HEK293T (cell line): Measurements from ENCODE around the gene RNF34.
A peak's percentile ranks its signal among the peaks of the same experiment; 100 is the strongest.

Source experiments
- CTCF ChIA-PET: fragments of 350-600 bp; formaldehyde crosslinking; extraction: SDS; loops from one replicate; lab custom pipeline; 2021; ENCODE audit warnings: antibody characterized with exemption, inconsistent platforms; lab: Yijun Ruan, JAX
- POLR2A ChIA-PET: fragments of 350-600 bp; formaldehyde crosslinking; extraction: SDS; loops from one replicate; lab custom pipeline; 2020; ENCODE audit warnings: antibody characterized with exemption, inconsistent platforms; lab: Yijun Ruan, JAX
- DNase-seq: peaks from one replicate; pipeline ENCODE4 v3.0.0; 2012; ENCODE audit warnings: mixed read lengths; ENCODE audit errors: extremely low spot score
- ARNT ChIP-seq: fragments of 450-650 bp; IDR thresholded peaks from 2 replicates; pipeline ENCODE4 v1.6.1; 2017; ENCODE audit warnings: mild to moderate bottlenecking
- BHLHE40 ChIP-seq: fragments of 450-650 bp; IDR thresholded peaks from 2 replicates; pipeline ENCODE4 v1.6.1; 2016; ENCODE audit warnings: mild to moderate bottlenecking, moderate library complexity, borderline replicate concordance
- CTBP1 ChIP-seq: fragments of 450-650 bp; IDR thresholded peaks from 2 replicates; pipeline ENCODE4 v1.6.1; 2016; ENCODE audit warnings: borderline replicate concordance
- ELF4 ChIP-seq: fragments of 450-650 bp; IDR thresholded peaks from 2 replicates; pipeline ENCODE4 v1.6.1; 2017; ENCODE audit warnings: antibody characterized with exemption
- FOXA1 ChIP-seq: fragments of 450-650 bp; IDR thresholded peaks from 2 replicates; pipeline ENCODE4 v1.6.1; 2016; ENCODE audit warnings: mild to moderate bottlenecking
- FOXK2 ChIP-seq: fragments of 450-650 bp; IDR thresholded peaks from 2 replicates; pipeline ENCODE4 v1.6.1; 2016; ENCODE audit warnings: mild to moderate bottlenecking
- FOXM1 ChIP-seq: fragments of 450-650 bp; IDR thresholded peaks from 2 replicates; pipeline ENCODE4 v1.6.1; 2017; ENCODE audit warnings: mild to moderate bottlenecking, borderline replicate concordance
- HDGF ChIP-seq: fragments of 450-650 bp; IDR thresholded peaks from 2 replicates; pipeline ENCODE4 v1.6.1; 2017; ENCODE audit warnings: antibody characterized with exemption, borderline replicate concordance
- L3MBTL2 ChIP-seq: fragments of 450-650 bp; conservative IDR thresholded peaks from 2 replicates; pipeline ENCODE4 v1.6.1; 2016; ENCODE audit warnings: mild to moderate bottlenecking
- LEF1 ChIP-seq: fragments of 450-650 bp; IDR thresholded peaks from 2 replicates; pipeline ENCODE4 v1.6.1; 2017; ENCODE audit warnings: mild to moderate bottlenecking, borderline replicate concordance
- NFRKB ChIP-seq: fragments of 450-650 bp; IDR thresholded peaks from 2 replicates; pipeline ENCODE4 v1.6.1; 2016; ENCODE audit warnings: mild to moderate bottlenecking, moderate library complexity
- PKNOX1 ChIP-seq: fragments of 450-650 bp; IDR thresholded peaks from 2 replicates; pipeline ENCODE4 v1.6.1; 2016
- SP1 ChIP-seq: fragments of 450-650 bp; IDR thresholded peaks from 2 replicates; pipeline ENCODE4 v1.6.1; 2017
- SUZ12 ChIP-seq: fragments of 450-650 bp; IDR thresholded peaks from 2 replicates; pipeline ENCODE4 v1.6.1; 2016; ENCODE audit warnings: mild to moderate bottlenecking
- TARDBP ChIP-seq: fragments of 450-650 bp; IDR thresholded peaks from 2 replicates; pipeline ENCODE4 v1.6.1; 2016
- ZNF384 ChIP-seq: fragments of 450-650 bp; IDR thresholded peaks from 2 replicates; pipeline ENCODE4 v1.6.1; 2016

The RNF34 gene

GRCh38 chr12:121467638-121468498 is 68.0 kb downstream of the RNF34 start:
- peak; percentile 42 for DNase-seq
- CTCF ChIA-PET, result interaction anchor here (1.6 kb wide), 1 partner anchor 10 kb away, joined by 12 read pairs; no protein-coding TSS in a partner anchor
- TF ChIP-seq FOXA1 (no peak), SP1 (no peak), L3MBTL2 (no peak), NFRKB (no peak), FOXK2 (no peak), FOXM1 (no peak; the same call in 1 of the 2 replicates), LEF1 (no peak), TARDBP (no peak), HDGF (no peak), ELF4 (no peak), BHLHE40 (no peak), CTBP1 (no peak), SUZ12 (no peak), PKNOX1 (no peak), ZNF384 (no peak), ARNT (no peak)
- POLR2A ChIA-PET, result no interaction called here

- ChIA-PET POLR2A (no interaction called here), CTCF (interaction anchor here (0.8 to 1.6 kb wide), 2 partner anchors 9 to 26 kb away, joined by 4 to 12 read pairs; no protein-coding TSS in a partner anchor)
- DNase-seq, result no peak
- TF ChIP-seq SP1 (no peak), L3MBTL2 (no peak), CTBP1 (no peak), ZNF384 (no peak), TARDBP (no peak), PKNOX1 (no peak), LEF1 (no peak), ARNT (no peak), FOXM1 (no peak), BHLHE40 (no peak), HDGF (no peak), ELF4 (no peak), FOXA1 (no peak), SUZ12 (no peak)
Observed at GRCh38 chr12:121468499-121468801, 68.5 kb downstream of the RNF34 start.

GRCh38 chr12:121470751-121471150 is 70.8 kb downstream of the RNF34 start:
- CTCF ChIA-PET, result no interaction called here
- TF ChIP-seq BHLHE40 (no peak), L3MBTL2 (no peak), ARNT (no peak), CTBP1 (no peak), NFRKB (no peak), ZNF384 (no peak), TARDBP (no peak), FOXK2 (no peak), FOXA1 (no peak), SUZ12 (no peak), HDGF (no peak), PKNOX1 (no peak), ELF4 (no peak), LEF1 (no peak), FOXM1 (no peak), SP1 (no peak)

GRCh38 chr12:121472150-121472905 is 72.4 kb downstream of the RNF34 start:
- CTCF ChIA-PET, result no interaction called here

More at GRCh38 chr12:121470751-121471150, 70.8 kb downstream of the RNF34 start:
- POLR2A ChIA-PET, result no interaction called here
- no peak for DNase-seq

More at GRCh38 chr12:121472150-121472905, 72.4 kb downstream of the RNF34 start:
- TF ChIP-seq FOXM1 (no peak), ARNT (no peak), L3MBTL2 (no peak), ELF4 (no peak), SUZ12 (no peak), CTBP1 (no peak), BHLHE40 (no peak), NFRKB (no peak), PKNOX1 (no peak), FOXA1 (no peak), SP1 (no peak), HDGF (no peak), TARDBP (no peak), FOXK2 (no peak), ZNF384 (no peak), LEF1 (no peak)
- POLR2A ChIA-PET, result no interaction called here
- DNase-seq, result no peak
